ENCODE data around the gene PLXNA2.

DNA sequence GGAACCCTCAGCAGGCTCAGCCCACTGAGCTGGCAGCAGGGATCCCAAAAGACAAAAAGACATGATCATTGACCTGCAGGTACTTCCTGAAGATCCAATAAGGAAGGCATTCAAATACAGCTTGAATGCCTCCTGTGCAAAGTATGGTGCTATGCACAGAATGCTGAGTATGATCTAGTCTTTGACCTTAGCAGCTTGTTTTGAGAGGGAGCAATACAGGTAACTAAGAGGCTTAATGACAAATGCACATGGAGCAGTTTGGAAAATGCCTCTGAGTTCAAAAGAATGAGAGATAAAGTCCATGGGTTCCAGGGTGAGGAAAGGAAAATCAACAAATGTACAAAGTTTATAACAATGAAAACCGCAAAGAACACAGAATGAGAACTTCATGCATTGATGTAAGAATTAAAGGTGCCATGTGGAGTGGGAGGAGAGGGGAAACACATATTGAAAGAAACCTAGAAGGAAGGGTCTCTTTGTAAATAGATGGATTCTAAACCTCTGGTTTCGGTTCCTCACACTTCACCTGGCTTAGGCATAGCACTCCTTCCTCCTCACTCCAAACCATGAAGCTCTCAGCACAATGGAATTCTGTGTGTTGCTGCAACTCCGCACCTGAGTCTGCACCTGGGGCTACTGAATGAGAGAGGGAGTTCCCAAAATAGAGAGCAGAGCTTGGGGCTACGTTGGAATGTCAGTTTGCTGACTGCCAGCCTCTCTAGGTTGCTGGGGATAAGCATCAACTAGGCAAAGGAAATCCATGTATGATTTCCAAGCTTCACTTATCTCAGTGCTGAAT, 77.6 kb downstream of the PLXNA2 start:
- TF ChIP-seq, protein P1, sequence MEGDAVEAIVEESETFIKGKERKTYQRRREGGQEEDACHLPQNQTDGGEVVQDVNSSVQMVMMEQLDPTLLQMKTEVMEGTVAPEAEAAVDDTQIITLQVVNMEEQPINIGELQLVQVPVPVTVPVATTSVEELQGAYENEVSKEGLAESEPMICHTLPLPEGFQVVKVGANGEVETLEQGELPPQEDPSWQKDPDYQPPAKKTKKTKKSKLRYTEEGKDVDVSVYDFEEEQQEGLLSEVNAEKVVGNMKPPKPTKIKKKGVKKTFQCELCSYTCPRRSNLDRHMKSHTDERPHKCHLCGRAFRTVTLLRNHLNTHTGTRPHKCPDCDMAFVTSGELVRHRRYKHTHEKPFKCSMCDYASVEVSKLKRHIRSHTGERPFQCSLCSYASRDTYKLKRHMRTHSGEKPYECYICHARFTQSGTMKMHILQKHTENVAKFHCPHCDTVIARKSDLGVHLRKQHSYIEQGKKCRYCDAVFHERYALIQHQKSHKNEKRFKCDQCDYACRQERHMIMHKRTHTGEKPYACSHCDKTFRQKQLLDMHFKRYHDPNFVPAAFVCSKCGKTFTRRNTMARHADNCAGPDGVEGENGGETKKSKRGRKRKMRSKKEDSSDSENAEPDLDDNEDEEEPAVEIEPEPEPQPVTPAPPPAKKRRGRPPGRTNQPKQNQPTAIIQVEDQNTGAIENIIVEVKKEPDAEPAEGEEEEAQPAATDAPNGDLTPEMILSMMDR (conservative IDR thresholded peaks at IDR 0.05): no peak
- no peak for TF ChIP-seq EZH2 (IDR thresholded peaks at IDR 0.05; ENCODE audit: low read depth)

All from PC-9 (cell line).